HG03354 (cell line): ENCODE data around the gene FGD5.

Experiments used
- ATAC-seq: cut with Tn5 transposase; IDR thresholded peaks from one replicate; pipeline ENCODE4 v1.9.1; 2021; ENCODE audit warnings: mild to moderate bottlenecking; ENCODE audit not compliant: unreplicated experiment, poor library complexity, severe bottlenecking

The FGD5 gene

GRCh38 chr3:14818804-14819500 is at the start of gene FGD5:
Gene FGD5, plus strand, starts transcription at chr3:14818962. Its CDS starts 110 bp downstream, at chr3:14819072.
- ATAC-seq: no peak

- no peak for ATAC-seq
These were observed 49.0 kb upstream of the FGD5 start for GRCh38 chr3:14769544-14770325.

DNA sequence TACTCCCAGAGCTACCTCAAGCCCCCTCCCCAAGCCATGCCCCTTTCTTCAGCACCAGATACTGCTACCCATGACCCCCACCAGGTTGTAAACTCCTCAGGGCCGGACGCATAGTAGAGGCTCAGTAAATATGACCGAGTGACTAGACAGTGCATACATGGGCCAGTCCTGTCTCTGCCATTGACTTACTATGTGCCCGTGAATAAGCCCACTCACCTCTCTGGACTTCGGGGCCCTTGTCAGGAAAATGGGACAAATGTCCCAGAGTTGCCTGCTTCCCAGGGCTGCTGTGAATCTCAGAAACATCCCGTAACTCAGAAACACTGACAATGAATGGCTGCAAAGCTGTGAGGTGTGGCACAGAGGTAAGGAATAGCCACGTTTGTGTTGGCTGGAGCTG is 48.2 kb upstream of the FGD5 start:
- ATAC-seq: no peak

- ATAC-seq: no peak
These were observed 46.9 kb upstream of the FGD5 start for GRCh38 chr3:14771593-14772497.

- ATAC-seq: no peak
These were observed 46.1 kb upstream of the FGD5 start for GRCh38 chr3:14772533-14773138.

DNA sequence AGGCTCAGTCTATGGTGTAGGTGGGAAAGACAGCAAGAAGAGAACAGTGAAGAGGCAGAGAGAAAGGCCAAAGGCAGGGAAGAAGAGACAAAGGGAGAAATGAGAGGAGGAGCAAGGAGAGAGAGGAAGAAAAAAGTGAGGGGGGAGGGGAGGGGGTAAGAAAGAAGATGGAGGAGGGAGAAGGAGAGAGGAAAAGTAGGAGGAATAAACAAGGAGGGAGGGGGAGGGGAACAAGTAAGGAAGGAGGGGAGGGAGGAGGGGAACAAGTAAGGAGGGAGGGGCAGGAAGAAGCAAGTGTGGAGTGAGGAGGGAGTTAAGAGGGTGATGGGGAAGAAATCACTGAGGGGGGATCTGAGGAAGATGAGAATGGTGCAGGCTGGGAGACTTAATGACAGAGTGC is 45.5 kb upstream of the FGD5 start:
- no peak for ATAC-seq

DNA sequence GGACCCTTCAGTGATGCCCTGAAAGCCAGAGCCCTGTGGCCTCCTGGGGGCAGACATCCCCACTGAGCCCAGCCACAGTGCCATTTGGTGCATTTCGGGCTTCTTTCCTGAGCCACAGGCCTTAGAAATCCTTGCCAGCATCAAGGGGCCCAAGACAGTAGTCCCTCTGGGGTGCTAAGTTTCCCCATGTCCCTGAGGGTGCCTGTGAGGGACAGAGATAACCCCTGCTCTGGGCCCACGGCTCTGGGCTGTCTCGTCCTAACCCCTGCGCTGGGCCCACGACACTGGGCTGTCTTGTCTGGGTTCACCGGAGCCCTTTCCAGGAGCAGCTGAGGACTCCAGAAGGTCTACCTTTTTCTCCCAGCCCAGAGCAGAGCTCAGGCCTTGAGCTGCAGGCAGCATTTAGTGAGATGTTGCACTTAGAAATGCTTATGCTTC is 45.1 kb upstream of the FGD5 start:
- no peak for ATAC-seq

- ATAC-seq: no peak
These were observed 44.3 kb upstream of the FGD5 start for GRCh38 chr3:14774431-14774830.

DNA sequence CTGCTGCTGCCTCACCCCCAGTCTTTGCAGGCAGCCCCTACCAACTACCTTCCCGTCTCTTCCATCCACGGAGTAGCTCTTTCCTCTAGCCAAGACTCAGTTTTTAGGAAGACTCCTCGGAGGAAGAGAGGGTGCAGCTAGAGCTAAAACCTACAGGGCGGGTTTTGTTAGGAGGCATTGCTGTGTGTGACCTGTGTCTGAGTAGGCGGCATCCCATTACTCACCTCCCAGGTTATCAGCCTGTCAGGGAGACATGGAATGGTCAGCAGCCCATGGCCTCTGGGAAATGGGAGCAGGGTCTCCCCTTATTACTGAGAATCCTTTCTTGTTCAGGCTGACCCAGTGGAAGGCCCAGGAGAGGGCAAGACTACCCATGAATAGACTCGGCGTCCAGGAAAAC is 43.8 kb upstream of the FGD5 start:
- ATAC-seq: no peak

DNA sequence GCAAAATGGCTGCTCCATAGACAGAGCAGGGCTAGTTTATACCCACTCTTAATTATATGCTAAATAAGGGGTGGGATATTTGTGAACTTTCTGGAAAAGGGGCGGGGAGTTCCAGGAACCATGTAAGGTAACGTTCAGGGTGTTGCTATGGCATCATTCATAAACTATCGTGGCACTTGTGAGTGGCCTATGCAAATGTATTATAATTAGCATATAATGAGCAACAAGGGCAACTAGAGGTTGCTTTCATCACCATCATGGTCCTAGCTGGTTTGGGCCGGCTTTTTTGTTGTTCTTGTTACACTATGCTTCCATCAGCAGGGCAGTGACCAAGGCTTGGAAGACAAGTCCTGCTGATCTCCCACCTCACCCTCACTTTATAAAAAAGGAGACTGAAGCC is 43.2 kb upstream of the FGD5 start:
- ATAC-seq: no peak

DNA sequence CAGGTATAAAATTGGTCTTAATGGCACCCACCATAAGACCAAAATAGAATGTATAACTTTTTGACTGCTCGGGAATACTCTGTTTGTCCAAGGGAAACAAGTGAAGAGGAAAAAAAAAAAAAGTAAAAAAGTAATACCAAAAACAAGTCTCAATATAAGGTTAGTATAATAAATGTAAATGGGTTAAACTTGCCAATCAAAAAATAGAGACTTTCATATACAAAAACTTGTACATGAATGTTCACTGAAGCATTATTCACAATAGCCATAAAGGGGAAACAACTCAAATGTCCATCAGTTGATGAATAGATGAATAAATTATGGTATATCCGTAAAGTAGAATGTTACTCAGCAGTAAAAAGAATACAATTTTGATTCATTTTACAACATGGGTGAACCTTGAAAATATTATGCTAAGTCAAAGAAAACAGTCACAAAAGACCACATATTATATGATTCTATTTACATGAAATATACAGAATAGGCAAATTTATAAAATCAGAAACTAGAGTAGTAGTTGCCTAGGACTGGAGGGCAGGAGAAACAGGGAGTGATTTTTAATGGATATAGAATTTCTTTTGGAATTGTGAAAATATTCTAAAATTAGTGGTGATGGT is 39.6 kb upstream of the FGD5 start:
- ATAC-seq: no peak

- ATAC-seq: peak; percentile 76
These were observed 37.7 kb upstream of the FGD5 start for GRCh38 chr3:14780927-14781507.

DNA sequence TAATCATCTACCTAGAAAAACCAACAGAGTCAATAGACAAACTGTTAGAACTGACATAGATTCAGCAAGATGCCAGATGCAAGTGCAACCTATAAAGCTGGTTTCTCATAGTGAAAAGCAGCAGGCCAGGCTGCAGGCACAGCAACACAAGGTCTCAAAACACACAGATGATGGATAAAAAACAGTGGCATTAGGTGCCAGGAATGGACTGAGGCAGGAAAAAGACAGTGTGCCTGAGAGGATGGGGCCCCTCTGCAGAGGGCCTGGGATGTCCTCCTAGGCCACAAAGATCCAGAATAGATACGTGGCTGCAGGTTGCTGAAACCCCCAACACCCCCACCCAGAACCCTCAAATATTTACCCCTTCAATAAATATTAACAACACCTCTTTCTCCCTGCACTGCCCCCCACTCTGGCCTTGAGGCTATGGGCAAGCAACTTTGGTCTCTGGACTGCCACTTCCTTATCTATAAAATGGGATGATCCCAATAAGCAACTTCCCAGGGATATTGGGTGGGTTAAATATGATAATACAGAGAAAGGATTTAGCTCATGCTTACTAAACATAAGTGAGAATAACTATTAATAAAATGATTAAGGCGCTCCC is 35.2 kb upstream of the FGD5 start:
- ATAC-seq: no peak

- ATAC-seq: no peak
These were observed 34.6 kb upstream of the FGD5 start for GRCh38 chr3:14784087-14784681.

DNA sequence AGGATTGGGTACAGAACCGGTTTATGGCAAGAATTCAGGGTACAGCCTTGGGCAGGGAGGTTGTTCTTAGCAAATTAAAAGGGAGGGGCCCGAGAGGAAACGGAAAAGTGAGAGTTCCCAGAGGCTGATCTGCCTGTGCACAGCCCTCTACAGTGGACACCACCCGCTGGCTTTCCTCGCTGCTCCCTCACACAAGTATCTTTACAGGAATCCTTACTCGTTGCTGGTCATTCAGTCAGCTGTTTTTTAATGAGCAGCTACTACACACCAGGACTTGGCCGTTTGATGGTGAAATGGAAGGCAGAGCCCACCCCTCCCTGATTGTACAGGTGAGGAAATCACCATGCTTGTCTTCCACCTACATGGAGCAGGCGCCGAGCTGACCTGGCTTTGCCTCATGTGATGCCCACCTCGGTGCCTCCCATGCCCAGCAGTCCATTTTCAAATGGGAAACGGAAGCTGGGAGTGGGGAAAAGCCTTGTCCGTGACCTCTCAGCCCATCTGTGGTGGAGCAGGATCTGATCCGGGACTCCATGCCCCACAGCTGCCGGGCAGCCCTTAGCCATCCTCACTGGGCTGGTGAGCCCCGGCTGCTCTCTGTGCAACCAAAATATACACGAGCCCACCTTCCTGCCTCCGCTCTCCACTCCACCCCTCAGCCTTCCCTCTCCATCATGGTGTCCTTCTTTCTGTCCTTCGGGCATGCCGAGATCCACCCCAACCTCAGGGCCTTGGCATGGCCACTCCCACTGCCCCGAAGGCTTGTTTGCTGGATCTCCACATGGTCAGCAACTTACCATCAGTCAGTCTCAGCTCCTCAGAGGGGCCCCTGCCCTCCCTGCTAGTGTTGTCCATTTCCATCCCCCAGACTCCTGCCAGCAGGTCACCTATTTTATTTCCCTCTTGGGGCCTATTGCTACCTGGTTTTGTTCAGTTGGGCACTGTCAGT is 33.3 kb upstream of the FGD5 start:
- ATAC-seq: no peak

GRCh38 chr3:14786369-14786768 is 32.4 kb upstream of the FGD5 start:
- ATAC-seq: no peak

DNA sequence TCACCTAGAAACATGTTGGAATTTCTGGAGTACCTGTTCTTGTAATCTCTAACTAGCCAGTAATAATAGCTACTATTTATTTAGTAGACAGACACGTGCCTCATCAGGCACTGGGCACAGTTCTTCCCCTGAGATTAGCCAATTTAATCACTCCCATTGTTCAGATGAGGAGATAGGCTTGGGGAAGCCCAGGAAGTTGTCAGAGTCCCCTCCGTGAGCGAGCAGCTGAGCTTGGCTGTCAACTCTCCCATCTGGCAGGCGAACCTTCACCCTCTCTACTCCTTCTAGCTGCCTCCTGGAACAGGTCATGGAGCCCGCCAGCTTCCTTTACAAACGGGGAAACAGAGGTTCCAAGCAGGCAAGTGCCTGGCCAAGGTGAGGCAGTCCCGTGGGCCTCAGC is 31.1 kb upstream of the FGD5 start:
- ATAC-seq: no peak
